HG03045 (cell line): ENCODE measurements around the gene ZNF784.

ENCODE experiments used
- ATAC-seq: cut with Tn5 transposase; IDR thresholded peaks from one replicate; pipeline ENCODE4 v1.9.1; 2021; ENCODE audit warnings: mild to moderate bottlenecking, moderate library complexity; ENCODE audit not compliant: unreplicated experiment

ZNF784 gene

GRCh38 chr19:55644191-55644833 lies 19.9 kb upstream of the ZNF784 start:
- no peak for ATAC-seq

DNA sequence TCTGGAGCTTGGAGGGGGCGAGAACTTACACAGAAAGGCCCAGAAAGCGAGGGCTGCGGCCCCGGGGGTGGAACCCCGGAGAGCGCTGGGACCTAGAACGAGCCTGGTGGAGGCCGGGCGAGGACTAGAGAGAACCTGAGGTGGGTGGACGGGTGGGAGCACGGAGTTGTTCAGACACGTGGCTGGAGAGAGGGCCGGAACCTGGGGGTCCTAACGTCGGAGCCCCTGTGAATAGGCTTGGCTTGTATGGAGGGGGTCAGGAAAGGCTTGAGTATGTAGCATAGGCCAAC lies 19.5 kb upstream of the ZNF784 start:
- no peak for ATAC-seq

GRCh38 chr19:55643003-55643886 lies 18.9 kb upstream of the ZNF784 start, which contains the start of gene ZNF581:
Gene ZNF581 (plus strand): TSS chr19:55643649. CDS start chr19:55644572, 923 bp downstream.
- peak; percentile 34 for ATAC-seq

GRCh38 chr19:55642153-55643002 lies 18.0 kb upstream of the ZNF784 start:
- ATAC-seq: peak; percentile 2

DNA sequence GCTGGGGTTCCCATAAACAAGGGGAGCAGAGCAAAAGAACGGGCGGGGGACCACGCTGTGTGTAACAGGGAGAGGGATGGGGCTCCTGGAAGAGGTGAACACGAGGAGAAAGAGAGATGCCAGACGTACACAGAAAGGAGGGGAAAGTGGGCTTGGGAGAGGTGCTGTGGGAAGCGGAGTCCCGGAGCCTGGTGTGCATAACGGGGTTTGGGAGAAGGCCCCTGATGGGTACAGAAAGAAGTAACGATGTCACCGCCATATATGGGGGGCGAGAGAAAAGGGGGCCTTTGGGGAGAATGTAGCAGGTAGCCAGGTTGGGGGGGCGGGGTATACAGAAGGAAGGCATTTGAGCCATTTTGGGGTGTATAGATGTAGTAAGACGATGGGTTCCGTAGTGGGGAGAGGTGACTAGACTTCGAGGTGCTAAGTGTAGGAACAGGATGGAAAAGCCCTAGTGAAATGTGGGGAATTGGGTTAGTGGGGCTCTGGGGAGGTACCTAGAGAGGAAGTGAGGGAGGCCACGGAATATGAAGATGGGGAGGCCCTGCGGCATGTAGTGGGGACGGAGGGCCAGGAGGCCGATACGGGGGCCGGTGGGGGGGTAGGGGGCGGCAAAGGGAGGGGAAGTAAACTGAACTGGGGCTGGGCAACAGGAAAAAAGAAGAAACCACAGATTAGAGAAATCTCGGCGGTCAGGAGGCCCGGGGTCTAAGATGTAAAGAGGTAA lies 17.2 kb upstream of the ZNF784 start:
- ATAC-seq: no peak

- ATAC-seq: no peak
These were observed 16.4 kb upstream of the ZNF784 start, which contains the start of gene ZNF580 for GRCh38 chr19:55640577-55641425. Gene ZNF580 (plus strand): TSS chr19:55641002. CDS start chr19:55642509, 1,507 bp downstream.

DNA sequence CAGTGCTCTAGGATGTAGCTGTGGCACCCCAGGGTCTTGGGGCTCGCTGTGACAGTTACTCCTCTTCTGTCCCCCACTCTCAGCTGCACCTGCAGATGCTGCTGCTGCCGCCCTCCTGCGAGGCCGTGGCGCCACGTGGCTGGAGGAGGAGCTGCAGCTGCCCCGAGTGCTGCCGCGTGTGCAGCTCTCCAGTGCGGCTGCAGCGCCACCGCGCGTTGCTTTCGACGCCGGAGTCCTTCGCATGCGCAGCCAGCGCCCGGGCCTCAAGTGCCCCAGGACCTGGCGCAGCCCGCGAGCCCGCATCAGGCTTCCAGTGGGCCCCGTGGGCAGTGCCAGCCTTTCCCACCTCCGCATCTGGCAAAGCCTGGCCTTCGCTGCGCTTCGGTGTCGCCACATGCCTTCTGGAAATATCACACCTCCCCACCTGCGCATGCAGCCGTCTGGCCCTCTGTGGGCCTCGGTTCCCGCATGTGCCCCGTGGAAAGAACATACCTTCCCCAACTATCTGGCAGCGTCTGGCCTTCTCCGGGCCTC lies 15.7 kb upstream of the ZNF784 start:
- ATAC-seq: no peak

GRCh38 chr19:55638864-55639359 lies 14.5 kb upstream of the ZNF784 start:
- no peak for ATAC-seq

- ATAC-seq: no peak
These were observed 13.2 kb upstream of the ZNF784 start for GRCh38 chr19:55637534-55637933.

DNA sequence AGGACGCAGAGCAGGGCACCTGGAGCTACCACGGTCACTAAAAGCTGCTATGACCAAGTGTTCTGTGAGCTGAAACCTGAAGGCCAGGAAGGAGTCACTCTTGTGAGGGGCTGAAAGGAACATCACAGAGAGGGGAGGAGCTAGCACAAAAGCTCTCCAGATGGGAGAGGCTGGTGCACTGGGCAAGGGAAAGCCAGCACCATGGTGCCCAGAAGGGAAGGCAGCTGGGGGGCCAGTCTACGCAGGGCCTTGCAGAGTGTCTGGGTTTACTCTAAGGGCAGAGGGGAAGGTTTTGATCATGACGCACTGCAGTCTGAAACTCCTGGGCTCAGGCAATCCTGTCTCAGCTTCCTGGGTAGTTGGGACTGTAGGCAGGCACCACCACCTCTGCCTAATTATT lies 12.4 kb upstream of the ZNF784 start:
- no peak for ATAC-seq

GRCh38 chr19:55635856-55636440 lies 11.6 kb upstream of the ZNF784 start:
- no peak for ATAC-seq

DNA sequence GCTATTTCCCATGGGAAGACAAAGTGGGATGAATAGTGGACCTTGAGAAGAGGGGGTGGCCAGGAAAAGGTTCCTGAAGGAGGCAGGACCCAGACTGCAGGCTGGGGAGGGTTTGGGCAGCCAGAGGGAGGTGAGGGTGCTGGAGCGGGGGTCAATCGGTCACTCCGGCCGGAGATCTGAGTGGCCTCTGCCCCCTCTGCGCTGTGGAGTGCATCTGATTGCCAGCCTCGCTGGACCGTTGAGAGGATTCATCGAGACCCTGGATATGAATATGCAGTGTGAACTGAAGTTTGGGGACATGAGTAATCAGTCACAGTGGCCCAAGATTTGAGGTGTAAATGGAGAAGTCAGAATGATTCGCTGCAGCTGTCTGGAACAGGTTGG lies 11.0 kb upstream of the ZNF784 start:
- ATAC-seq: no peak

GRCh38 chr19:55633861-55634260 lies 9.5 kb upstream of the ZNF784 start:
- no peak for ATAC-seq

DNA sequence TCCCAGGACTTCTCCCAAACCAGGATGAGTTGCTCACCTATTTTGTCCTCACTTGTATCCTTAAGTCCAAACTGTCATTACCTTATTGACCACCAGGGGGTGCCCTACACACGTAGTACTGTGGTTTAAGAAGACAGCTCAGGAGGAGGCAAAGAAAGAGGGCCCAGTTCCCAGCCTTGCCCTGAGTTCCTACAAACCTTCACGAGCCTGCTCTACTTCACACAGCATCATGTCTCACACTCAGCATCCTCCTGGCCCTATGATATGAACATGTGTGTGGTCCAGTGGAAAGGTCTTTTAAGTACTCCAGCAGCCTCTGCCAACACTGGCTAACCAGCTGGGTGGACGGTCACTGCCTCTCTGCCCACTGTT lies 8.1 kb upstream of the ZNF784 start:
- ATAC-seq: no peak

DNA sequence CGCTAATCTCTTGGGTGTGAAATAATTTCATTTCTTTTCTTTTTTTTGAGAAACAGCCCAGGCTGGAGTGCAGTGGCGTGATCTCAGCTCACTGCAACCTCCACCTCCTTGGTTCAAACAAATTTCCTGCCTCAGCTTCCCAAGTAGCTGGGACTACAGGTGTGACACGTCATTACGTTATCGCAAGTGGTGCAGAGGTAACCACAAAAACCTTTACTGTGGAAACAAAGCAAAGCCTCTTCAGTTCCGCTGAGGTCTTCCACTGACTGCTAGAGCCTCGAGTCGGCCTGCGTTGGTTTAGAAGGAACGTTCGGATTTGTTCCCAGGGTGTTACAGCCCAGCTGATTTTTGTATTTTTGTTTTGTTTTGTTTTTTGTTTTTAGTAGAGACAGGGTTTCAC lies 2.0 kb upstream of the ZNF784 start:
- no peak for ATAC-seq

DNA sequence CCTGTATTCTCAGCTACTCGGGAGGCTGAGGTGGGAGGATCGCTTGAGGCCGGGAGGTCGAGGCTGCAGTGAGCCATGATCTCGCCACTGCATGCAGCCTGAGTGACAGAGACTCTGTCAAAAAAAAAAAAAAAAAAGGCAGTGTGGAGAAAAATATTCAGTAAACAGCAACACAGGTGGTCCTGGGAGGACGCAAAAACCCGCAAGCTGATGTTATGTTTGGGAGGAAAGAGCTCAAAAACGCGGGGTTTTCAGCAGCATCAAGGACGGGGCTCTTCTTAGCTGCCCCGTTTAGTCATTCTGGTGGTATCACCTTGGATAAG lies 599 bp upstream of the ZNF784 start:
- ATAC-seq: no peak

DNA sequence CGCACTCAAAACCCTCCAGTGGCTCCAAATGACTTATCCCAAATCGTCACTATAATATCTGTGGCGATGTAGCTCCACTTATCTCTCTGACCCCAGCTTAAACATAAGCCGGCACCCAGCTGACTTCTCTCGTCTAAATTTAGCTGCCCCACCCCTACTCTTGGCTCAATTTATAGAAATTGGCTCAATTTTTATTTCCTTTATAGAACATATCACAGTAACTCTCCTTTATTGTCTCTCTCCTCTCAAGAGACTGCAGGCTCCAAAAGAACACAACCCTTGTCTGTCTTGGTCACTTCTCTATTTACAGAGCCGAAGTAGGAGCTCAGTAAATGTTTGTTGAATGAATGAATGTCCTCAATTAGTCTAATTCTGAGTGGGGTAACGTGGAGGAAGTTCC lies 805 bp downstream of the ZNF784 start:
- no peak for ATAC-seq

GRCh38 chr19:55623130-55623529 lies 1.2 kb downstream of the ZNF784 start:
- ATAC-seq: no peak

GRCh38 chr19:55622242-55622969 lies 2.0 kb downstream of the ZNF784 start:
- ATAC-seq: no peak
